8988T (cell line): Measurements from ENCODE around the gene GRID2.

Experiments used
- DNase-seq: peaks from one replicate; pipeline ENCODE4 v3.0.0; 2011

GRID2 gene

GRCh38 chr4:92988301-92988700 is 684.5 kb downstream of the GRID2 start:
- no peak for DNase-seq

DNA sequence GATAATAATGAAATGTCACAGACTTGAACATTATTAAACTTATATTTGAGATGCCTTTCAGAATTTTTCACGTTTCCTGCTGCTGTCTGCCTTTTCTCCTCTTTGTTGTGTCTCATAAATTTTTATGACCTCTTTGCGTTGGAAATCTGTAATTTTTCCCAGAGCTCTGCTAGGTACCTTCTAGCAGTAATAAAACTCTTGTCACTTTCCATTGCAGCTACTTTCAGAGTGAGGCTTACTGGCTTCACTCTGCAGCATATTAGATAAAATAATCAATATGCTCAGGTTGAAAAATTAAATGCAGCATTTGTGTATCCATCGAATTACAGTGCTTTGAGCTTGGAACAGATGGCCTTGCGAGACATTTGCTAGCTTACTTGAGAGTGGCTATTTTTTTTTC is 689.0 kb downstream of the GRID2 start:
- DNase-seq = no peak

- no peak for DNase-seq
Measured at GRCh38 chr4:92994727-92995126, 691.0 kb downstream of the GRID2 start.

GRCh38 chr4:92996533-92996932 is 692.8 kb downstream of the GRID2 start:
- no peak for DNase-seq

DNA sequence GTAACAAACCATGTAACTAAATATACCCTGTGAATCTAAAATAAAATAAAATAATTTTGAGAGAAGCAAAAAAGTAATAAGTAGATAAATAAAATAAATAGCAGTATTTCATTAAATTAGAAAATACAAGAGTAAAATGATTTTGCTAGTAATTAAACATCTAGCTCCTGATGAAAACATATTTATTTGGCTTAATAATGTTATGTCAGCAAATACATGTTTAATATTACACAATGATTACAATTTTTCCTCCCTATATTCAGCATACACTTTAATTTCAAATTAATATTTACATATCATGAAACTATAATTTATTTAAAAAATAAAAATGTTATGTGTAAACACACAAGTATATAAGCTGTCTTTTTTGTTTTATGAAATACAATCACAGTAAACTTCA is 697.1 kb downstream of the GRID2 start:
- DNase-seq = no peak

- no peak for DNase-seq
Measured at GRCh38 chr4:93002240-93002639, 698.5 kb downstream of the GRID2 start.

DNA sequence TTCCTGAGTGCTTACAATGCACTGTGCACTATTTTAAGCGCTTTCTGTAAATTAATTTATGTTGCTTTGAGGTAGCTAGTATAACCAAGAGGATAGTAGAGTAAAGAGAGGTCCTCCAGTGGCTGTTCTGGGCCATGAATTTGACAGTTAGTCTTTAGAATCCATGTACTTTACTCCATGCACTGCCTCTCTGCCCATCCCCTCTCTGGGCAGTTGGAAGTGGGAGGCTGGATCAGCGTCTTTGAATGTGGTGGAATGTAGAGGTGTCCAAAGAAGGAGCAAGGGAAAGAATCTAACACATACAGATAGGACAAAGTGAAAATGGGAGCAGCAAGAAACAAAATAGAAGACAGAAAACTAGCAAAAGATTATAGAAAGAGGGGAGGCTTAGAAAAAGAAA is 712.6 kb downstream of the GRID2 start:
- DNase-seq = no peak

DNA sequence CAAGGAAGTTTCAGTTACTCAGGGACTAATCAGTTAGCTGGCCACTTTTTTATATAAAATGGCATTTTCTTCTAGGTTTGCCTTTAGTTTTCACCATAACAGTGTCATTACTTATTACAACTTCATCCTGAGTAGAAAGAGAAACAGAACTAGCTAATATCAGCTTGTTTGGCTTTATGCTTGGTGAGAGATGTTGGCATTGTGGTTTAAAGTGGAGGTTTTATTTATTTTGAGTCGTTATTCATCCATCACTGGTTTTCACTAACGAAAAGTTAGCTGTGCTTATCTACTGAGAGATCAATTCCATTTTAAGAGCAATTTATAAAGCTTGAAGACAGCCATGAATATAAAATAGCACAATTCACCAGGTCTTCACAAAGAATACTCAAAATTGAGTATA is 714.5 kb downstream of the GRID2 start:
- no peak for DNase-seq

GRCh38 chr4:93018806-93019205 is 715.0 kb downstream of the GRID2 start:
- DNase-seq = no peak

GRCh38 chr4:93029769-93030168 is 726.0 kb downstream of the GRID2 start:
- no peak for DNase-seq

DNA sequence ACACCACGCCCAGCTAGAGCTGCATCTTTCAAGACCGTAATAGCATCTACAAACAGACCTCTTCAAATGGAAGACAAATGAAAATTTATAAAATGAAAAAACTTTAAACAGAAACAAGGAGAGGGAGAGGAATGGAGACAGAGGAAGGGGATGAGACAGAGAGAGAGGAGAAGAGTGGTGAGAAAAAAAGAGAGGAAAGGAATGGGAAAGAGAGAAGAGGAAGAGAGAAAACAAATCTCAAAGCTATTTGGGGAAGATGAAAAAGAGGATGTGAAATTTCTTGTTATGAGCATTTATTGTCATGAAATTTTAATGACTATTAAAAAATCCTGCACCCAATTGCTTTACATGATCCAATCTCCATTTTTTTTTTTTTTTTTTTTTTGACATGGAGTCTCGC is 726.9 kb downstream of the GRID2 start:
- DNase-seq = no peak

DNA sequence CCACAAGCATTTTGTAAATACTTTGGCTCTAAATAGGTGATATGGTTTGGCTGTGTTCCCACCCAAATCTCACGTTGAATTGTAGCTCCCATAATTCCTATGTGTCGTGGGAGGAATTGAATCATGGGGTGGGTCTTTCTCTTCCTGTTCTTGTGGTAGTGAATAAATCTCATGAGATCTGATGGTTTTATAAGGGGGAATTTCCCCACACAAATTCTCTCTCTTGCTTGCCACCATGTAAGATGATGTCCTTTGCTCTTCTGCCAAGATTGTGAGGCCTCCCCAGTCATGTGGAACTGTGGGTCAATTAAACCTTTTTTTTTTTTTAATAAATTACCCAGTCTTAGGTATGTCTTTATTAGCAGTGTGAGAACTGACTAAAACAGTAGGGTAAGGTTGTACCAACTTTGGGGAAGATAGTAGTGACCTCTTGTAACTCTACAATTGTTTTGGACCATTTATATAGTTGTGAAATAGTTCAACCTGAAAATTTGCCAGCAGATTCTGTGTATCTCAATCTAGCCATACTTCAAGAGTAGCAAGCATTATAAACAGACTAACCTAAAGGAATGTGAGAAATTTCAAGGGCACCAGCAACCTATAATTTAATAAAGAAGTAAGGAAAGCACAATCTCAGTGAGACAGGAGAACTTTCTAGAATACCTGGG is 727.8 kb downstream of the GRID2 start:
- DNase-seq = no peak

DNA sequence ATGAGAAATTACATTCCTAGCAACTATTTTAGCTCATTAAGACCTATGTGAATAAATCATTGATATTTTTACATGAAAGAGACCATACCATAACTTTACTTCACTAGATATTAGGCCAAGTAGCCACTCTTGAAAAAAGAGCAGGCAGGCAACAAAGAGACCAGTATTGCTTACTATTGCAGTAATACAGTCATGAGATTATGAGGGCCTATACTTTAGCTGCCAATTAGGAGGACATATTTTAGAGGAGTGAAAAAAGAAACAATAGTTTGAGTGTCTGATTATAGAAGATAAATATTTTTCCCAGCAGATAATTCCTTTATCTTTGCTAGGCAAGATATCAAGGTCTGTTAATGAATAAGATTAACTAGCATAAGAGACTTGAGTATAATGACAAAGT is 739.0 kb downstream of the GRID2 start:
- DNase-seq = no peak

DNA sequence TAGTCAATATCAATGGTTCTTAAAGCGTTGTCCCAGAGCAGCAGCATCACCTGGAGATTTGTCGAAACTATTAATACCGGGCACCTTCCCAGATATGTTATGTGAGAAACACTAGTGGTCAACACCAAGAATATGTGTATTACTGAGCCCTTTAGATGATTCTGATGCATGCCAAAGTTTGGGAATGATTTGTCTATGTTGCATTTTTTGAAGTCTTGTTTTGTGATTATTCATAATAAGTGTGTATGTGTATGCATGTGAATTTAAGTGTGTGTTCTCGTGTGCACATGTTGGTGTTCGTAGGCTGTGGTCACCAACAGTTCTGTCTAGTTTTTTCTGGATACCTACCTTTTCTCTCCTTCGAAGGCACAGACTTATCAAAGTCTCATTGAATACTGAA is 749.4 kb downstream of the GRID2 start:
- DNase-seq = no peak

GRCh38 chr4:93061826-93062225 is 758.1 kb downstream of the GRID2 start:
- DNase-seq = no peak

DNA sequence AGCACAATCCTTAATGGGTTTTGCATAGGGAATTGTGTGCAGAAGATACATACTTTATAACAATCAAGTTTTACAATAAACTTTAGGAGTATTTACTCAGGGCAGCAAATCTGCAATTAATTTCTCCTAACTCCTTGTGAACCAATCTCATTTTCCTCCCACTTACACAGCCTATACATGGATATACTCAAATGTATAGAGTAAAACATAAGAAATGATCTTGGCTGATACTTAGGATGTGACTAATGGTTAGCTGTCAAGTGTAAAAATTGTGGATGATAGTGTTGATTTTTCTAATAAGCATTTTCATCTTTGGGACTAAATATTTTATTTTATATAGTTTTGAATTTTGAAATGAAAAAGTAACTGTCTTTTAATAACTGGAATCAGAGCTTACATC is 759.6 kb downstream of the GRID2 start:
- DNase-seq = no peak

DNA sequence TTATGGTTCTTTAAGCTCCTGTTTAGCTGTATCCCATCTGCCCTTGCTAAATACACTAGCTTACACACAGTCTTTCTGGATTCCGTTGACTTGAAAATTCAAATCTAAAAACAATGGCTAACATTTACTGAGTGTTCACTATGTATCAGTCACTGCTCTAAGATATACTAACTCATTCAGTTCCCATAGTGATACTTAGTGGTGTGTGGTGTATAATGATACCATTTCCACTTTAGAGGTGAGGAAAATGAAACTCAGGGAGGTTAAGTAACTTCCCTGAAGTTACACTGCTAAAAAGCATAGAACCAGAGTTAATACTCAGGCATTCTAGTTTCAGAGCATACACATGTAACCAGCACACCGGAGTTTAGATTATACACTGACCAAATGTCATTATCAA is 762.0 kb downstream of the GRID2 start:
- DNase-seq = no peak

GRCh38 chr4:93066749-93067148 is 763.0 kb downstream of the GRID2 start:
- no peak for DNase-seq

GRCh38 chr4:93072292-93072691 is 768.5 kb downstream of the GRID2 start:
- no peak for DNase-seq

- DNase-seq = no peak
Measured at GRCh38 chr4:93080316-93080715, 776.5 kb downstream of the GRID2 start.

- no peak for DNase-seq
Measured at GRCh38 chr4:93084599-93085305, 781.0 kb downstream of the GRID2 start.

- DNase-seq = no peak
Measured at GRCh38 chr4:93086356-93086755, 782.6 kb downstream of the GRID2 start.

- no peak for DNase-seq
Measured at GRCh38 chr4:93092765-93093164, 789.0 kb downstream of the GRID2 start.

GRCh38 chr4:93103042-93103441 is 799.3 kb downstream of the GRID2 start:
- DNase-seq = no peak

DNA sequence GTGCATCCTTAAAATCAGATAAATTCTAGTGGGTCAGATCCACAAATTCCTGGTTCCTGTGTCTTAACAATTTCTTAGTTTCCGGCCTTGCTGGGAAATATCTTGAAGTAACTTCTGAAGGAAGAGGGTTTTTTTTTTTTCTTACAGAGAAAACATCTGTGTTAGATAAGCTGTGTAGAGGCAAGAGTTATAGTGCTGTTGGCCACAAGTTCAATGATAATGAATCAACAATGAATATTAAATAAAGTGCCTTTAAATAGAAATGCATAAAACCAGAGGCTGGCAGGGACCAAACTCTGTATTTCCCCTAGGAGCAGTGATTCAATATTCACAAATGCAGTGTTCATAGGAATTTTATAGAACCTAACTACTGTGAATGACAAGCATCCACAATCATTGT is 812.9 kb downstream of the GRID2 start:
- no peak for DNase-seq
